B cell (primary cell): ENCODE results near the gene PDE3A. TPM values are rescaled to one million over a fixed set of nuclear protein-coding genes. Genes with fewer than 3 reads are reported as not detected.

Experiments
- ATAC-seq: fragments of 200-7000 bp; cut with Tn5 transposase; one replicate; pipeline ENCODE4 v1.10.0; 2021; ENCODE audit warnings: low read depth, mild to moderate bottlenecking, moderate number of reproducible peaks, moderate library complexity
- CTCF ChIA-PET: fragments of 350-600 bp; sonication (Branson Sonifier 250); formaldehyde crosslinking; loops from one replicate; lab custom pipeline; 2021; ENCODE audit warnings: antibody characterized with exemption, inconsistent platforms; lab: Charles Lee
- POLR2A ChIA-PET: fragments of 350-600 bp; sonication (Branson Sonifier 250); formaldehyde crosslinking; loops from one replicate; lab custom pipeline; 2021; ENCODE audit warnings: antibody characterized with exemption; lab: Charles Lee
- DNase-seq: peaks from one replicate; pipeline ENCODE4 v3.0.0; 2013
- H2AFZ ChIP-seq: 2 replicates; pipeline ENCODE4 v1.6.1; 2012; ENCODE audit warnings: mild to moderate bottlenecking, low read depth, low read length; ENCODE audit not compliant: insufficient read depth, poor library complexity, severe bottlenecking
- H3K27ac ChIP-seq, 2 donors: 1 replicate in 1 of 2; 2 replicates in 1 of 2; pipeline ENCODE4 v1.5.1; 2012 to 2013; ENCODE audit warnings: low read length in 2 of 2, mild to moderate bottlenecking in 2 of 2, moderate library complexity in 1 of 2
- H3K27me3 ChIP-seq, 4 experiments: fragments of 200-600 bp in 1 of 4; sonication (generic) in 1 of 4; replicated peaks in 1 of 4; 1 replicate in 2 of 4; 2 replicates in 2 of 4; pipeline versions ENCODE4 v1.6.1 to v1.7.0; 2013 to 2016; ENCODE audit warnings: low read length in 3 of 4, mild to moderate bottlenecking in 2 of 4, mixed read lengths in 1 of 4, moderate library complexity in 1 of 4; ENCODE audit not compliant: insufficient read depth in 4 of 4, control insufficient read depth in 3 of 4; ENCODE audit errors: control extremely low read depth in 1 of 4
- H3K36me3 ChIP-seq, 2 experiments: replicated peaks in 1 of 2; 1 replicate in 1 of 2; 2 replicates in 1 of 2; pipeline versions ENCODE4 v1.6.1 to v1.7.1; 2013; ENCODE audit warnings: low read length in 1 of 2; ENCODE audit not compliant: insufficient read depth in 2 of 2, control insufficient read depth in 1 of 2; ENCODE audit errors: control extremely low read depth in 1 of 2, extremely low read depth in 1 of 2
- H3K4me1 ChIP-seq, 2 donors: fragments of 200-600 bp in 1 of 2; sonication (generic) in 1 of 2; 1 replicate in 1 of 2; 2 replicates in 1 of 2; pipeline versions ENCODE4 v1.5.1 to v1.6.1; 2013 to 2017; ENCODE audit warnings: low read length in 2 of 2; ENCODE audit not compliant: control insufficient read depth in 2 of 2, insufficient read depth in 2 of 2
- H3K4me2 ChIP-seq: replicated peaks from 2 replicates; pipeline ENCODE3; 2012; ENCODE audit warnings: mild to moderate bottlenecking, low read depth, low read length; ENCODE audit not compliant: poor library complexity, severe bottlenecking
- H3K4me3 ChIP-seq, 5 experiments: fragments of 200-600 bp in 1 of 5; sonication (generic) in 1 of 5; 1 replicate in 3 of 5; 2 replicates in 2 of 5; pipeline versions ENCODE4 v1.5.1 to v1.7.0; 2011 to 2016; ENCODE audit warnings: low read length in 4 of 5, mild to moderate bottlenecking in 4 of 5, low read depth in 2 of 5, control low read depth in 1 of 5, moderate library complexity in 1 of 5; ENCODE audit not compliant: insufficient read depth in 1 of 5; ENCODE audit errors: control extremely low read depth in 1 of 5, extremely low read depth in 1 of 5
- H3K79me2 ChIP-seq: fragments of 200-600 bp; sonication (generic); one replicate; pipeline ENCODE4 v1.6.0; 2016; ENCODE audit warnings: low read length; ENCODE audit not compliant: control insufficient read depth, insufficient read depth
- H3K9ac ChIP-seq: fragments of 200-600 bp; sonication (generic); 2 replicates; pipeline ENCODE4 v1.6.1; 2017; ENCODE audit warnings: mild to moderate bottlenecking, low read length, moderate library complexity
- H3K9me3 ChIP-seq, 3 donors: one replicate each; pipeline versions ENCODE4 v1.6.1 to v1.7.1; 2013; ENCODE audit warnings: low read length in 2 of 3; ENCODE audit not compliant: control insufficient read depth in 2 of 3, insufficient read depth in 1 of 3; ENCODE audit errors: control extremely low read depth in 1 of 3
- H4K20me1 ChIP-seq: 2 replicates; pipeline ENCODE4 v1.6.0; 2012; ENCODE audit warnings: mild to moderate bottlenecking, low read length; ENCODE audit not compliant: insufficient read depth, control insufficient read depth, poor library complexity, severe bottlenecking
- H3K27ac Mint-ChIP-seq: one replicate; pipeline ENCODE4 v1.8.0; 2021; ENCODE audit warnings: mixed read lengths
- H3K27me3 Mint-ChIP-seq: one replicate; pipeline ENCODE4 v1.8.0; 2021; ENCODE audit warnings: mixed read lengths
- H3K4me1 Mint-ChIP-seq: one replicate; pipeline ENCODE4 v1.8.0; 2021; ENCODE audit warnings: mixed read lengths
- H3K4me3 Mint-ChIP-seq: one replicate; pipeline ENCODE4 v1.8.0; 2021; ENCODE audit warnings: mixed read lengths
- H3K9me3 Mint-ChIP-seq: one replicate; pipeline ENCODE4 v1.8.0; 2022; ENCODE audit warnings: mixed read lengths; ENCODE audit not compliant: insufficient read depth
- EZH2 ChIP-seq: IDR thresholded peaks from 2 replicates; pipeline ENCODE4 v1.6.1; 2012; ENCODE audit warnings: borderline replicate concordance, low read depth, mild to moderate bottlenecking, moderate library complexity, low read length; ENCODE audit not compliant: insufficient read depth, poor library complexity, severe bottlenecking
- WGBS: methylation state at CpG from one replicate; pipeline ENCODE4 v1.1.5; 2013; ENCODE audit warnings: missing lambda C conversion rate; ENCODE audit not compliant: insufficient coverage; 5-methylcytosine and 5-hydroxymethylcytosine counted together
- intact Hi-C: fragments of 100-400 bp; cut with micrococcal nuclease; formaldehyde crosslinking; loops from one replicate; pipeline ENCODE4 v1.10.0; 2022
- polyA plus RNA-seq: library from polyadenylated mRNA; depleted of rRNA; stranded (reverse); fragments of >200 nt; gene quantifications from 2 replicates; pipeline ENCODE4 v1.2.3, GENCODE V29; 2012
- total RNA-seq, 2 donors: library from RNA; stranded (reverse); fragments of 120-200 nt in 1 of 2; gene quantifications; 1 replicate in 1 of 2; 2 replicates in 1 of 2; pipeline versions ENCODE4 v1.2.3 to v1.2.4, GENCODE V29; 2013 to 2022
- TF ChIP-seq, protein P1 (sequence below): fragments of 200-600 bp; IDR thresholded peaks from one replicate; pipeline ENCODE4 v1.8.0; 2022; ENCODE audit warnings: antibody characterized with exemption, mild to moderate bottlenecking

Gene PDE3A
- total and polyA plus RNA-seq, 2 donors (not counting 1 experiment from before 2014, with no cell fraction given): not detected

- Mint-ChIP-seq H3K4me3 (no peak overlapping the region), H3K27me3 (no peaks in the 10 kb centered on the region), H3K27ac (no peak overlapping the region), H3K9me3 (no peaks in the 10 kb centered on the region), H3K4me1 (no peaks in the 10 kb centered on the region)
- no peak overlapping the region for H3K9ac ChIP-seq
- no peaks in the 10 kb centered on the region for H3K9me3 ChIP-seq
- no peaks in the 10 kb centered on the region for H3K79me2 ChIP-seq
- H3K4me2 ChIP-seq: no peak overlapping the region
- H4K20me1 ChIP-seq: no peaks in the 10 kb centered on the region
- no peak overlapping the region for H2AFZ ChIP-seq
- no peak overlapping the region for H3K27ac ChIP-seq
- no peaks in the 10 kb centered on the region for H3K36me3 ChIP-seq
- ChIA-PET POLR2A (no interaction called here), CTCF (no interaction called here)
- no peak overlapping the region for H3K4me3 ChIP-seq
- DNase-seq (no peak), ATAC-seq (no peak)
- TF ChIP-seq, protein P1, sequence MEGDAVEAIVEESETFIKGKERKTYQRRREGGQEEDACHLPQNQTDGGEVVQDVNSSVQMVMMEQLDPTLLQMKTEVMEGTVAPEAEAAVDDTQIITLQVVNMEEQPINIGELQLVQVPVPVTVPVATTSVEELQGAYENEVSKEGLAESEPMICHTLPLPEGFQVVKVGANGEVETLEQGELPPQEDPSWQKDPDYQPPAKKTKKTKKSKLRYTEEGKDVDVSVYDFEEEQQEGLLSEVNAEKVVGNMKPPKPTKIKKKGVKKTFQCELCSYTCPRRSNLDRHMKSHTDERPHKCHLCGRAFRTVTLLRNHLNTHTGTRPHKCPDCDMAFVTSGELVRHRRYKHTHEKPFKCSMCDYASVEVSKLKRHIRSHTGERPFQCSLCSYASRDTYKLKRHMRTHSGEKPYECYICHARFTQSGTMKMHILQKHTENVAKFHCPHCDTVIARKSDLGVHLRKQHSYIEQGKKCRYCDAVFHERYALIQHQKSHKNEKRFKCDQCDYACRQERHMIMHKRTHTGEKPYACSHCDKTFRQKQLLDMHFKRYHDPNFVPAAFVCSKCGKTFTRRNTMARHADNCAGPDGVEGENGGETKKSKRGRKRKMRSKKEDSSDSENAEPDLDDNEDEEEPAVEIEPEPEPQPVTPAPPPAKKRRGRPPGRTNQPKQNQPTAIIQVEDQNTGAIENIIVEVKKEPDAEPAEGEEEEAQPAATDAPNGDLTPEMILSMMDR: no peak
- no peak for TF ChIP-seq EZH2
- WGBS: no CpG with 5 or more reads among the region's 3 CpGs
- H3K27me3 ChIP-seq: no peaks in the 10 kb centered on the region
- intact Hi-C loops: no loop called here
- H3K4me1 ChIP-seq: no peaks in the 10 kb centered on the region
Measured at GRCh38 chr12:20411345-20411744, 43.0 kb downstream of the PDE3A start.

DNA sequence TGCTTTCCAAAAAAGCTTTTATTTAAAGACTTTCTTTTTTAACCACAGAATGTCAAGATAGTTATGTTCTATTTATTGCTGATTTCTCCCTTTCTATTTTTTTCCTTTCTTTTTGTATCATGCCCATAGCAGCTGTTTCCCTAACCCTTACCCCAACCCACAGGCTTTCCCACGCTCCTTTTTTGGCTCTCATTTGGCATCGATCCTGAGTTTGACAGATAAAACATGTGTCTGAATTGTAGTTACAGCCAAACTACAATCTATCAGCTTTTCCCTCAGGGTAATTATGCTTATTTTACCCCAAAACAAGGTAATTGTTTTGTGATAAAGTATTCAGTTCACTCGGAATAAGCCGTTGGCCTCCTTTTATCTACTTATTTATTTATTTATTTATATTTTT lies 46.7 kb downstream of the PDE3A start:
- POLR2A ChIA-PET: no interaction called here

More for the DNA sequence above, 46.7 kb downstream of the PDE3A start:
- H3K4me1 ChIP-seq: no peaks in the 10 kb centered on the region
- H3K27ac Mint-ChIP-seq: no peak overlapping the region
- CTCF ChIA-PET: no interaction called here
- no peaks in the 10 kb centered on the region for H4K20me1 ChIP-seq
- no peak overlapping the region for H3K4me3 ChIP-seq
- H3K9me3 ChIP-seq: no peaks in the 10 kb centered on the region
- no peaks in the 10 kb centered on the region for H3K36me3 ChIP-seq
- no peak overlapping the region for H3K9ac ChIP-seq
- no peak overlapping the region for H2AFZ ChIP-seq
- H3K9me3 Mint-ChIP-seq: no peaks in the 10 kb centered on the region
- H3K4me3 Mint-ChIP-seq: no peak overlapping the region
- H3K79me2 ChIP-seq: no peaks in the 10 kb centered on the region
- H3K4me1 Mint-ChIP-seq: no peaks in the 10 kb centered on the region
- DNase-seq (no peak), ATAC-seq (no peak)
- no peak overlapping the region for H3K27ac ChIP-seq
- H3K27me3 ChIP-seq: no peaks in the 10 kb centered on the region
- TF ChIP-seq, protein P1: no peak
- no peak for TF ChIP-seq EZH2
- intact Hi-C loops: no loop called here
- H3K27me3 Mint-ChIP-seq: no peaks in the 10 kb centered on the region
- no CpG with 5 or more reads among the region's 4 CpGs for WGBS
- no peak overlapping the region for H3K4me2 ChIP-seq
